ENCODE results near the gene C7orf57.

The C7orf57 gene

GRCh38 chr7:48087349-48087748, 52.0 kb downstream of the C7orf57 start:
- no peak for DNase-seq

DNA sequence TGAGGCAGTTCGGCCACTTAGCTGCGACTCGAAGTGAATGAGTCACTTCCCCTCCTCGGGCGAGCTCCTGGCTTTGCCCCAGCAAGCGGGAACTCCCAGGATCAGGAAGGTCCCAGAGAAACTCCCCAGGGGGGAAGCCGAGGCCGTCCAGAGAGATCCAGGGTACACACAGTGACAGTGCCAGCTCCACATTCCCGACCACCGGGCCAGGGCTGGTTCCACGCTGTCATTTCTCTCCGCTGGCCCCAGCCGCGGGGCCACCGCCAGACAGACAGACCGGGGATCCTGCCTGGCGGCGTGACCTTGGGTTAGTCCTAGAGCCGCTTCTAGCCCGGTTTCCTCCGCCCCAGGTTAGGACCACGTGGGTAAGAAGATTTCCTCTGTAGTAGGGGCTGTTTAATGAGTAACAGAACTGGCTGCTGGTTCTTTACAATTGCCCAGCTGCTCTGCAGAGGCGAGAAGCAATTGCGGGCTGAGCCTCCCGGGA, 53.3 kb downstream of the C7orf57 start:
- DNase-seq = no peak

GRCh38 chr7:48089046-48090003, 54.0 kb downstream of the C7orf57 start, which contains the start of gene UPP1:
Gene UPP1, plus strand, starts transcription at chr7:48089265. Its CDS starts 5,519 bp downstream, at chr7:48094784.
- DNase-seq = peak; percentile 85 to 87

- no peak for DNase-seq
Observed at GRCh38 chr7:48090095-48090805, 54.9 kb downstream of the C7orf57 start.

DNA sequence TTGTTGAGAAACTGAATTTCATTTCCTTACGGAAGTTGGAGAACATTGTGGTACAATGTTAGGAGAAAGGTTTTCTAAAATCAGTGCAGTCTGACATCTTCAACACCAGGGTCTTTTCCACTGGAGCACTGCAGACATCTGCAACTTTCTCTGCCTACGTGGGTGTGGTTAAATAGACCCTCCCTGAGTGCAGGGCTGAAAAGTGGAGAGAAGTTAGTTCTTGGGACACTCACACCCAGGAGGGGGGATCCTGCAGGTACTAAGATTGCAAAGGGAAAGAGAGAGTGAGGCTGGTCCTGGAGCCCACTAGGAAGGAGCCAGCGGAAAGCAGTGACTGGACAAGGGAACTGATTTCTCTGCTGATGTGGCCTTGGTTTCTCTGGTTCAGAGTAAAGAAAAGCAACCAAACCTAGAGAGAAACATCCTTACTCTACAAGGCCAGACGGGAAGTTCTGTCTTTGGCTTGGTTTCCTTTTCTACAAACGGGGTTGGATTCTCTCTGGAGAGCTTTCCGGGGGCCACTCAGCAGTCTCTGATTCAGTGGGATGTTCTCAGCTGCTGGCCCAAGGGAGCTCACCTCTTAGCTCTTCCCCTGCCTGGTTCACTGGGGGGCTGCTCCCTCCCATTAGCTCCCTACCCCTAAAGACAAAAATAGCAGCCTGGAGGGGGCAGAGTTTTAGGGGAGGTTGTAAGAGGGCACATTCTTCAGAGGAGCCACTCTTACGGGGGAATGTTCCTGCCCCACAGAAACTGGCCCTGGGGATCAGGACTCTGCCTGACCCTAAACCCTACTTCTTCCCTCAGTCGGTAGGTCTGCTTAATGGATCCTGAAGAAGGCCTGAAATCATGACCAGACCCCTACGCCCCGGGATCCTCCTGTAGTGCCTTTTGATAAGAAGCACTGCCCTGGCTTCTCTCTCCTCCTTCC, 56.4 kb downstream of the C7orf57 start:
- no peak for DNase-seq

DNA sequence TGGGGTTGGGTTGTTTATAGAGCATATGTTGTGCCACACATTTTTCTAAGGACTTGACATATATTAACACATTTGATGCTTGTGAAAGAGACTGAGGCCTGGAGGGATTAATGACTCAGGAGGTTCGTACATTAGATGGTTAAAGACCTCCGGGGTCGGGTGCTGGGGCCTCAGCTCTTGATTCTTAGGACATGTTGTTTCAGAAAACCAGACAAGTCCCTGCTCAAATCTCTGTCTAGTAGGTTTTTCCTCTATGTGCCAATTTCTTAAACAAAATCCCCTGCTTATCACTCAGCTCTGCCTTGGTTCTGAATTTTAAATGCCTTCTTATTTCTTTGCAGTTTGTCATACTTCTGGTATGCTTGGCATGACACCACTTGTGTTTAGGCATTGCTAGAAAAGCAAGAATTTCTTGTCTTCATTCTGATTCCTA, 59.5 kb downstream of the C7orf57 start:
- DNase-seq = no peak

DNA sequence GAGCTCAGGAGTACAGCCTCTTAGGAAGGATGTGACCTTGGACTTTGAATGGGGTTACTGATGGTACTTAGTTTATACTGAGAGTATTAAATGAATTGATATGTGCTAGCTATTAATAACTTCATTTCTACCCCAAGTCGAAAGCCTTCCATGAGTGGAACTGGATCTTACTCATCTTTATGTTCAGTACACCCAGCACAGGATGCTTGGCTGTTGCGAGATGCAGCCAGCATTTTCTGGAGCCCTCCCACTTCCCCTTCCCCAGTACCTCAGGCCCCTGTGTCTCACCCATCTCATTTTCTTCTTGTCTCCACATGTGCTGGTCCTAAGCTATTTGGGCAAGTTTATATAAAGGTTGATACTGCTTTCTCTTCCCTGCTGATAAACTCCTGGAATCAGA, 60.9 kb downstream of the C7orf57 start:
- DNase-seq = no peak

DNA sequence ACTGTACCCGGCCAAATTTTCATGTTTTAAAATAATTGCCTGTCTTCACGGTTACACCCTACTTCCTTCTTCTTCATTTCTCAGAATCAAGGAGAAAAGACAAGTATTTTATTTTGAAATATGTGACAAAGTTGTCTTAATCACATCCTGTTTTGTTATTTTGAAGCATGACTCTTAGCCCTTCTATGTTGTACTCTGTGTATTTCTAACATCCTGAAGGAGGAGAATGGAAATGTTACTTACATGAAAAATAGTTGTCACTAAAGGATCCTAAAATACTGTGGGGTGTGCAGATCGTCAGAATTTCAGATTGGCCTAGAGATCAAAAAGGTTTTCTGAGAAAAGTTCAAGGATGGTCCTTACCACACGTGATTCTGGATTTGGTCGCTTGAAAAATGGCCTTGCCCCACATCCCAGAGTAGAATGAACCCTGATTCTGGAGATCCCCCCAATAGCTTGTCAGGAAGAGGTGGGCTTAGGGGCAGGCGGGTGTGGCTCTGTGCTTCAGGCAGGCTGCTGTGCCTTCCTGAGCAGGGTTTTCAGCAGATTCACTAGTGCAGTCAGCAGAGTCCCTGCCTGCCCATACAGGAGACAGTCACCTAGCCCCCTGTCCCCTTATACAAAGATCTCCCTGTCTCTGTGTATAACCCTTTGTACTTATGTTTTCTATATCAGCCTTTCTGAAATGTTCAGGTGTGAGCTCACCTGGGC, 62.3 kb downstream of the C7orf57 start:
- no peak for DNase-seq

DNA sequence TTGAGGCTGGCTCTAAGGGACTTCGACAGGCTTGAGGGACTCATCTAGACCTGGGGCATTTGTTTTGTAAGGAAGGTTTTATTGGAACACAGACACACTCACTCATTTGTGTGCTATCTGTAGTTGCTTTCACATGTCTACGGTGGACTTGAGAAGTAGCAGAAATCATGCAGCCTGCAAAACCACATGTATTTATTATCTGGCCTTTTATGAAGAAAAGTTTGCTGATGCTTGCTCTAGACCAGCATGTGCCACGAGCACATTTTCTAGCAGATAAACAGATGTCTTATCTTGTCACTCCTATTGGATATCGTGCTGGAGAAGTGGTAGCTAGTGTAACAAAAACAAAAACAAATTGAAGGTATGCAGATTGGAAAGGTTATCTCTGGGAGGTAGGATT, 63.5 kb downstream of the C7orf57 start:
- no peak for DNase-seq

- no peak for DNase-seq
Observed at GRCh38 chr7:48099781-48100180, 64.4 kb downstream of the C7orf57 start.

DNA sequence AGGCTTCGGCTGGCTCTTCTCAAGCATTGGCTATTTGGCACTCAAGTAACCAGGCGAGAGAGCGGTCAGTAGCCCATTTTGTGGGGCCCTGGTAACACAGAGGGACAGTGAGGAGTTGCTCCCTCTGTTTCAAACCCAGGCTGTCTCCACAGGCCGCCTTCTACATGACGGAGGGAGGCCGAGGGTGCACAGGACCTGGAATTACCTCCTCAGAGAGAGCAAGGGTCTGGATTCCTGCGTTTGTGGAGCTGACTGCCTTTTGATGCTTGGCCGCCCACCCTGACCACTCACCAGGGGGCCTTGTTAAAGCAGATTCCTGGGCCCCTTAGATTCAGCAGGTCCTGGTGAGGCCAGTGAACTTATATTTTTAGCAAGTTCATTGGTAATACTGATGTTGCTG, 66.0 kb downstream of the C7orf57 start:
- no peak for DNase-seq

DNA sequence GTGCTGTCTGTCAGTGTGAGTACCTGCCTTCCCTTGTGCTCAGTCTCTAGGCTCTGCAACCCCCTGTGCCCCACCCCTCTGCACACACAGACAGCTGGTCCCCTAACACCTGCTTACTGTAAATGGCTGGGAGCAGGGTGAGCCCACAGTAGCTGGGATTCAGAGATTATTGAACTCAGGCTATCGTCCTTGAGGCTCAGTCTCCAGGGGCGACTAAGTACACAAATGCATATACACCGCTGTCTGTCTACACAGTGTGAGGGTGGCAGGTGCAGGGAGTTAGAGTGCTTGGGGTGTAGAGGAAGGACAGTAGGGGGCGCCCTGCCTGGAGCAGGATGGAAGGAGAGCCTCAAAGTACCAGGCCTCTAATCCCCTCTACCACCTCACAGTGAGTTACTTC, 66.6 kb downstream of the C7orf57 start:
- no peak for DNase-seq

DNA sequence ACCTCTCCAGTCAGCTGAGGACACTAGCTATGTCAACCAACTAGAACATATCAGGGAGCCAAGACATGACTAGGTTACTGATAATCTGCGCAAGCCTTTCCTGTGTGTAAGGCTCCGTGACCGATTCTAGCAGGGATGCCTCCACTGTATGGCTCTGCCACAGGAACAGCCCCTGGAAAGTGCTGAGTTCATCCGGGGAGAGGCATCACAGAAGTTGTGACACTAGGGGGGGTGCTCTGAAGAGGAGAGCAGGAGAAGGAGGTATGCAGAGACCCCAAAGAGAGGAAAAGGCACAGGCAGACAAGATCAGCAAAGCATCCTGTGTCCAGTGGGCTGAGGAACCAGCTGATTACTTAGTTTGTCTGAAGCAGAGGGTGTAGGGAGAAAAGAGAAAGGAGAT, 67.2 kb downstream of the C7orf57 start:
- DNase-seq = no peak

GRCh38 chr7:48105045-48105444, 69.7 kb downstream of the C7orf57 start:
- no peak for DNase-seq

- DNase-seq = no peak
Observed at GRCh38 chr7:48106906-48107659, 71.7 kb downstream of the C7orf57 start.

GRCh38 chr7:48107926-48108472, 72.7 kb downstream of the C7orf57 start:
- no peak for DNase-seq

DNA sequence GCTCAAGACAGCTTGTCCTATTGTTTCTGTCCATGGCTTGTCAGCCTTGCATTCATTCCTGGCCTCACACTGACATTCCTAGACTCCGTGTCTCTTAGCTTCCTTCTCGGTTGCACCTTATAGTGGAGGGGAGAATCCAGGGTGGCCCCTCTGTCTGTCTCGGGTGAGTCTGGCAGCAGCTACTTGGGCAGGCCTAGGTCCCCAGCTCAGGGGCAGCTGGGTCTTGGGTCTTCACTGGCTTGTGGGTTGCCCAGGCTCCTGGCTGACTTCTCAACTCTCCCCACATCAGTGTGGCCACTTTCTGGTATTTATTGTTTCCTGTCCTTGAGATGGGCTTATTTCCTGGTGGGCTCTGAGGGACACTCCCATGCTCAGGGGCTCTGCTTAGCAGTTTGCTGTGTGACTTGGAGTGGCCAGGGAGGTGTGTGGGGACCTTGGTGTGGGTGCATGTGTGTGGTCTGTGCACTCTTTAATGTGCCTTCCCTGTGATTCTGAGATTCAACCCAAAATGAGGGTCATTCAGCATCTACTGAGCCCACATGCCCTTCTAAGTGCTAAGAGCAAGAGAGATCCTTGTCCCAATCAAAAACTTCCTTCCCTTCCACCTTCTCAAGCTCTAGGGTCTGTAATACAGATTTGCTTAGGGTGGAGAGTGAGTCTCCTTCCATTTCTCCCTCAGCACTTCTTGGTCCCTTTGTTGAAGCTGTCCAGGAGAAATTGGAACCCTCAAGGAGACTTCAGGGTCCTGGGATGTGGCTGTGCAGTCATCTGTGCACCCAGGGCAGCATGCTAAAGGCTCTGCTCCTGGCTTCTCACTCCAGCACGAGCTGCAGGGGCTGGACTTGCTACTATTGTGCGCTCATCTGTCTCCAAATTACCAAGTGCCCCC, 73.9 kb downstream of the C7orf57 start:
- no peak for DNase-seq

GRCh38 chr7:48109848-48110663, 74.7 kb downstream of the C7orf57 start:
- peak; percentile 89 to 95 for DNase-seq

- no peak for DNase-seq
Observed at GRCh38 chr7:48110868-48111267, 75.5 kb downstream of the C7orf57 start.

Data from activated CD4-positive, alpha-beta T cell treated with anti-CD3 and anti-CD28 coated beads, Interleukin-2, amount 50 U/mL, for 4 hours (primary cell).